NCI-H526 (cell line): ENCODE measurements around the gene CAMK2B.

Experiments
- DNase-seq, 2 experiments: peaks; one replicate each; lab custom pipeline; 2025; lab: John Stamatoyannopoulos, UW

The CAMK2B gene

GRCh38 chr7:44286618-44287487, 38.5 kb downstream of the CAMK2B start:
- DNase-seq: no peak

DNA sequence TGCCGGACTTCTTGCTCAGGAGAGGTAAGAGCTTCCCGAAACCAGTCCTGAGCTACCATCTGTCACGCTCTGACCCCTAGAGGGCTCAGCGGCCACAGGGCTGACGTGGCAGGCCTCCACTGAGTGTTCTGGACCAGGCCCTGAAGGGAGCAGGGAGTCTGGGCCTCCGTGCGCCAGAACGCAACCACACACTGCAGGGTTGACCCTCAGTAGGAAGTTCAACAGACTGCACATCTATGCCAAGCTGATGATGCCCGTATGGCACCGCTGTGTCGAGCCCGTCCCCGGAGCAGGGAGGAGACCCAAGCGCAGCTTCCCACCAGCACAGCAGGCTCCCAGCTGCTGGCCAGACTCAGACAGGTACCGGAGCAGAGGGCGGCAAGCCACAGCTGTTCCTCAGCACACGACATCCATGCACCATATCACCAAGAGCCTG, 39.2 kb downstream of the CAMK2B start:
- no peak for DNase-seq

- no peak for DNase-seq
Measured at GRCh38 chr7:44285561-44285960, 39.8 kb downstream of the CAMK2B start.

- no peak for DNase-seq
Measured at GRCh38 chr7:44284881-44285541, 40.4 kb downstream of the CAMK2B start.

- DNase-seq: no peak
Measured at GRCh38 chr7:44284216-44284615, 41.2 kb downstream of the CAMK2B start.

- no peak for DNase-seq
Measured at GRCh38 chr7:44283381-44284211, 41.8 kb downstream of the CAMK2B start.

DNA sequence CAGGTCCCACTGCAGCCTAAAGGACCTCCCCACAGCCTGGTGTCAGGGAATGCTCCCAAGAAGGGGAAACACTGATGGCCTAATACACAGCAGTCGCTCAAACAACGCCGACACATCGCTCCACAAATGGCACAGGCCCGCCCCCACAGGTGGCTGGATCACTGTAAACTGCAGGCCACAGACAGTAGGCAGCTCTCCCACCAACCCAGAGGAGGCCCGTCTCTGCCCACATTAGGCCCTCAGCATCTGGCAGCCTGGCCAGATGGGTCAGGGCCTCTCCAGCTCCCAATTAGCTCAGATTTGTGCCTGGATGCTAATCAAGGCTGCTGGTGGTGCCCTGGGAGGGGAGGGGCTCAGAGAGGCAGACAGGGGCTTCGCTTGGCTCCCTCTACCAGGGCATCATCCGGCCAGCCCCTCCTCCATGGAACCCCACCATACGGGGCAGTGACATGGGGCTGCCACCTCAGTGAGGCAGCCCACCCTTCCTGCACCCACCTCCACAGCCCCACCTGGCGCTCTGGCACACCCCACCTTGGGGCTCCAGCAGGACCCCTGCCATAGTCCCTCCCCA, 42.7 kb downstream of the CAMK2B start:
- no peak for DNase-seq

GRCh38 chr7:44281811-44282600, 43.4 kb downstream of the CAMK2B start:
- no peak for DNase-seq

GRCh38 chr7:44280993-44281721, 44.2 kb downstream of the CAMK2B start:
- DNase-seq: no peak

GRCh38 chr7:44280636-44280992, 44.8 kb downstream of the CAMK2B start:
- DNase-seq: no peak

DNA sequence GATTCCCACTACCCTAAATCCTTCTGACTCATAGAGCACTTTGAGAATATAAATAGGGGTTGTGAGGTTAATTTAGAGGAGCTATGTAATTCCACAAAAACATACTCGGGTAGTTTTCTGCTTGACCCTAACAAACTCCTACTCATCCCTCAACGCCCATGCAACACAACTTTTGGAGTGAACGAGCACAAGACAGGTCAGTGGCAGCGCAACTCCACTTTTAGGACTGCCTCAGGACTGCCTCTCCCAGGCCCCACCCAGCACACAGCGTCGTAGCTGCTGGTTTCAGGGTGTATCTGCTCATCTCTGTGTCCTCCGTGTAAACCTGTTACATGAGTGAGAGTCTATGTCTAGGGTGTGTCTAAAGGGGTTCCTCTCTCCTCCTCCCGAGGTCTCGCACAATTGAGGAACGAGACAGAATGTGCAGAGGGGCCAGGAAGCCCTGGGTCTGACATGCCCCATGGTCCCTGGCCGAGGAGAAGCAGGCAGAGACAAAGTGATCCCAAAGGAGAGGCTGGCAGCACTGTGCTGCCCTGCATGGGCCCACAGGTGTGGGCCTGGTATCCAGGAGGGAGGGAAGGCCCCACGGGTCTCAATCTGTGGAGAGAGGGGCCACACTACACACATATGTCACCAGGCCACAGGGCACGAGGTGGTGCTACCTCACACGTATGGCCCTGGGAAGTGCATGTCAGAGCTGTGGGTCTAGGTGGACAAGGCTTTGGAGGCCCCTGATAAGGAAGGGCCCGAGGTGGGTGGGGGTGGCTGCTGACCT, 45.5 kb downstream of the CAMK2B start:
- DNase-seq: no peak

GRCh38 chr7:44279286-44279685, 46.1 kb downstream of the CAMK2B start:
- no peak for DNase-seq

DNA sequence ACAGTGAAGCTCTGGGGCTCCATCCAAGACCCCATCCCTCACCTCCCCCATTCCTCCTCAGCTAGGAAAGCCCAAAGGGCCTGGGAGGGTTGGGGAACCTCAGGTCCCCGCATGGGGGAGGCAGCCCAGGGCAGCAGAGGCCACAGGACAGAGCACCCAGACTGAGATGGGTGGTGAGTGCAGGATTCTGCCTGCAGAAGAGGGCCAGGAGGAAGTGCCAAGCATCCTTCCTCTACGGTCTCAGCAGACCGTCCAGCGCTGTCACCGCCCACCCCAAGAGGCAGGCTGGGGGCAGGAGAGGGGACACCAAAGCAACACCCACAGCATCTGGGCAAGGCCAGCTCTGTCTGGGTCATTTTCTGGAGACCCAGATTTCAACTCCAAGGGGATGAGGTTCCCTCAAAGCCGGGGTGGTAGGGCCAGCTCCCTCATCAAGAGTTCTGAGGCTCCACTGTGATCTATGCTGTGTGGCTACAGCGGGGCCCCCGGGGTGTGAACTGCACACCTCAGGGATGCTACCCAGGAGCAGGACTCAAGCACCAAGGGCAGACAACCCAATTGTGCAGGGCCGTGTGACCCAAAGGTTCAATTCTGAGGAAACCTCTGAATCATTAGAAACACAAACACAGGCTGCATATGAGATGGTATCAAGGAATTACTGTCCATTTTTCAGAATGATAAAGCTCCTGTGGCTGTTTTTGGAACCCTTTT, 46.8 kb downstream of the CAMK2B start:
- DNase-seq: no peak

DNA sequence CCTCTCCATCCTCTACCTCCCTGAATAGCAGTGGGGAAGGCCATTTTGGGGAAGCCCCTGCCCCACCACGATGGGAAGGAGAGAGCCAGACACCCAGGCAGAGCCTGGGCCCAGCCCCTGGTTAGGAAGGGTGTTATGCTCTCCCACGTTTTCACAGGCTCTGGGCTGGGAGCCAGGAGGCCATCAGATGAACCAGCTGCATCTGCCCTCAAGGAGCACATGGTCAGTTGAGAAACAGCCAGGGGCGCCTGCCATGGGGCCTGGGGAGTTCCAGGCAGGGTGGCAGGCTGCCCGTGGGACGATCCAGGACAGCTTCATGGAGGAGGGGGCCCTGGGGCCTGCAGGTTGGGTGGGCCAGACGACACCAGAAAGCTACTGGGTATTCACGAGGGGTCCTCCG, 47.5 kb downstream of the CAMK2B start:
- no peak for DNase-seq

DNA sequence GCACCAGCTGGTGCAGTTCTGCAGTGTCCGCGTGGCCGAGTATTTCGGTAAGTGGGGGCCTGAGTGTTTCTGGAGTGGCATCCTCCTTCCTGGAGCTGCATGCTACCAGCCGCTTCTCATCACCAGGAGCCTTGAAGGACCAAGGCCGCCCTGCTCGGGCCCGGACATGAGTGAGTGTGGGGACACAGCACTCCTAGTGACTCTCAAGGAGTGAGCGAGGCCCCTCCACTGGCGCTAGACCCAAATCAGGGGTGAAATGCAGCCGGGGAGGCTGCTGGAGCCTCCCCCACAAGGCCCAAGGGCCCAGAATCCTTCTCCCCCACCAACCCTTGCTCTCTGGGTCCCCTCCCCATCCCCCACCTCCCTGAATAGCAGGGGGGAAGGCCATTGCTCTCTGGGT, 48.0 kb downstream of the CAMK2B start:
- no peak for DNase-seq

DNA sequence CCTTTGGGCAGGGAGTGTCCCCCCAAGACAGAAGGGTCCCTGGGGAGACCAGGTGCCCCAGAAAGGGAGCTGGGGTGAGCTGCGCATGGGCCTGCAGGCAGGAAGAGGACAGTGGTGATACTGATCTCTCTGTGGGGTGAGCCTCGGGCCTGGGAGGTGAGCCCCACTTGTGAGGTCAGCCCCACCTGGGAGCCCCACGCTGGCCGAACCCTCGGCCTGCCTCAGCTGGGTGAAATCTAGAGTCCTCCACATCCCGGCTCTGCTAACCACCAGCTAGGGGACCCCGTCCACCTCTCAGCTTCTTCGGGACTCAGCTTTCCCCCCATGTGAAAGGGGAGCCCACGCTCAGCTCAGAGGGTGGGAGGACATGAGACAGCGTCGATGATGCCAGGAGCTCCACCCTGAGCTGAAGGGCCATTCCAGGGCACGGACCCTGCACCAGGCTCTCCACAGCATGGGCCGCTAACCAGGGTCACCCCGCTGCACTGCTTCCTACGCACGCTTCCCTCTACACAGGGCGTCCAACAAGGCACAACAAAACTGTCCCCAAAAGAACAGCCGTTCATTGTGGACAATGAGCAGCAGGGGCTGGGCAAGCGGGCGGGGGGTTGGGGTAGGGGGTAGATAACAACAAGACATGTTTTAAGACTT, 48.7 kb downstream of the CAMK2B start:
- no peak for DNase-seq

DNA sequence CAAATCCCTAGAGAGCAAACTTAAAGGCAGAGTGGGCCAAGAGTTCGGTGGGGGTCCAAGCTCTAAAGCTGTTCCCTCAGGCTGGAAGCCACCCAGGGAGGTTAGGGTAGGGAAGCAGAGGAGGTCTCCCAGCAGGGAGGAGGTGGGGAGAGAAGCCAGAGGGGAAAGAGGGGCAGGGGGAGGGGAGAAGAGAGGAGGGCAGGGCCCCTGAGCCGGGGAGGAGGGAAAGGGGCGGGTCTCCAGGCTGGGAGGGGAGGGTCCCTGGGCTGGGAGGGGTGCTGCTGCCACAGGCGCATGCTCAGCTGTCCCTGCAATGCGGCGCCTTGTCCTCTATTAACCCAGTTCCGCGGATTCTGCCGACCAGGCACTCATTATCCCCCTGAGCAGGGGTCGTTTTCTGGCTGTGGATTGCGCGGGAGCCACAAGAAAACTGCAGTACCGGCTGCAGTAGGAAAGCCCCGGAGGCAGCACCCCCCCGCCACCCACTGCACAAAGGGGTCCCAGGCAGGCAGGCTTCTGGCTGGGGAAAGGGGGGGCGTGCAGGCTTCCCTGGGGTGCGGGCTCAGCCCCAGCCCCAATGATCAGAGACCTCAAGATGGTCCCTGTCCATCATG, 49.3 kb downstream of the CAMK2B start:
- peak in 1 of 2 experiments; percentile 60 for DNase-seq

- no peak for DNase-seq
Measured at GRCh38 chr7:44275146-44275545, 50.2 kb downstream of the CAMK2B start.
